Activated T-helper 1 cell treated with anti-CD3 and anti-CD28 coated beads, Interleukin-12 subunit alpha, Interleukin-12 subunit beta, Interleukin-2, Interleukin-4 antibody, amounts not matched to agents 30 ng/mL and 10 ng/mL and 1 ng/mL, durations not matched to agents 14 hours and 24 hours and 36 hours (primary cell): ENCODE measurements around the gene SBNO1. TPM values are rescaled to one million over a fixed set of nuclear protein-coding genes. Genes with fewer than 3 reads are reported as not detected.
"Not testable (repeated sequence)": the region's sequence is repeated elsewhere in the genome, so short reads cannot be mapped to it uniquely, and the experiment has no call there.

ENCODE experiments used
- DNase-seq: peaks from one replicate; pipeline ENCODE4 v3.0.0; 2021; ENCODE audit warnings: low spot score
- H3K27ac Mint-ChIP-seq: one replicate; pipeline ENCODE4 v1.8.0; 2021; ENCODE audit warnings: mild to moderate bottlenecking, mixed read lengths
- H3K27me3 Mint-ChIP-seq: one replicate; pipeline ENCODE4 v1.8.0; 2022; ENCODE audit warnings: mild to moderate bottlenecking, moderate library complexity, mixed read lengths; ENCODE audit not compliant: insufficient read depth
- H3K36me3 Mint-ChIP-seq: one replicate; pipeline ENCODE4 v1.8.0; 2021; ENCODE audit warnings: low read depth, mixed read lengths
- H3K4me1 Mint-ChIP-seq: one replicate; pipeline ENCODE4 v1.8.0; 2021; ENCODE audit warnings: low read depth, mixed read lengths
- H3K4me3 Mint-ChIP-seq: one replicate; pipeline ENCODE4 v1.8.0; 2021; ENCODE audit warnings: mild to moderate bottlenecking, moderate library complexity, mixed read lengths
- H3K9me3 Mint-ChIP-seq: one replicate; pipeline ENCODE4 v1.8.0; 2021; ENCODE audit warnings: mixed read lengths
- intact Hi-C: fragments of 100-400 bp; cut with micrococcal nuclease; formaldehyde crosslinking; loops from one replicate; pipeline ENCODE4 v1.15.1; 2024
- total RNA-seq: library from RNA; stranded (reverse); gene quantifications from 2 replicates; pipeline ENCODE4 v1.2.3, GENCODE V29; 2022

SBNO1 gene
- total RNA-seq, 1 donor from 2014 or later, result 51.6 TPM

- H3K27me3 Mint-ChIP-seq, result no peaks in the 10 kb centered on the region
Observed at GRCh38 chr12:123396954-123397353, 32.3 kb upstream of the SBNO1 start.

DNA sequence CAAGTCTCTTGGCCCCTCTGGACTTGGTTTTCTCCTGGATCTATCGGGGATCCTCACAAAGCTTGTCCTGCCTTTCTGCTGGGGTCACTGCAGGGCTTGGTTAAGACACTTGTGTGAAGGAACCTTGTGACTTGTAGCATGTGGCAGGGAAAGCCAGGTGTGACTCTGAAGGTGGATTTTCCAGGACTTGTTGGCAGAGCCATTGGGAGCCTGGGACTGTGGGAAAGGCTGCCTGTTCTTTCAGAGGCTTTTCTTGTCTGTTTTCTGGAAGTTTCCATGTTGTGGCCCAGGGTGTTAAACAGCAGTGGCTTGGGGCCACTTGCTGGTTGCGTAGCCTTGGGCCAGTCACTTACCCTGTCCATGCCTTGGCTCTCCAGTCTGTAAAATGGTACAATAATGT lies 31.9 kb upstream of the SBNO1 start:
- H3K27me3 Mint-ChIP-seq, result no peaks in the 10 kb centered on the region

More at GRCh38 chr12:123396954-123397353, 32.3 kb upstream of the SBNO1 start:
- Mint-ChIP-seq H3K4me1 (peaks cover 1% of the 10 kb centered on the region), H3K36me3 (peaks cover 34% of the 10 kb centered on the region), H3K9me3 (no peaks in the 10 kb centered on the region), H3K4me3 (no peak overlapping the region), H3K27ac (no peak overlapping the region)
- no peak for DNase-seq
- intact Hi-C loops, result no loop called here

GRCh38 chr12:123395236-123395635 lies 30.6 kb upstream of the SBNO1 start:
- intact Hi-C loops, result no loop called here
- Mint-ChIP-seq H3K27ac (peak overlapping the region; percentile 43), H3K9me3 (no peaks in the 10 kb centered on the region), H3K4me1 (peaks cover 13% of the 10 kb centered on the region), H3K36me3 (peaks cover 49% of the 10 kb centered on the region), H3K4me3 (no peak overlapping the region), H3K27me3 (no peaks in the 10 kb centered on the region)
- DNase-seq, result no peak

More for the DNA sequence above, 31.9 kb upstream of the SBNO1 start:
- Mint-ChIP-seq H3K27ac (no peak overlapping the region), H3K4me3 (no peak overlapping the region), H3K9me3 (no peaks in the 10 kb centered on the region), H3K36me3 (peaks cover 37% of the 10 kb centered on the region), H3K4me1 (peaks cover 5% of the 10 kb centered on the region)
- no peak for DNase-seq
- intact Hi-C loops, result no loop called here

DNA sequence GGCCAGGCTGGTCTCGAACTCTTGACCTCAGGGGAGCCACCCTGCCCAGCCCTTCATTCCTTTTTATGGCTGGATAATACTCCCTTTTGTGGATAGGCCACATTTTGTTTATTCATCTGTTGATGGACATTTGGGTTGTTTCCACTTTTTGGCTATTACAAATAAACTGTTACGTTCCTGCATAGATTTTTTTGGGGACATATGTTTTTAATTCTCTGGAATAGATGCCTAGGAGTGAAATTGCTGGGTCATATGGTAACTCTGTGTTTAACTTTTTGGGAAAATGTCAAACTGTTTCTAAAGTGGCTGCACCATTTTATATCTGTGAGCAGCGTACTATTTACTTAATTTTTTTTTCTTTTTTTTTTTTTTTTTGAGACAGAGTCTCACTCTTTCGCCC lies 29.1 kb upstream of the SBNO1 start:
- H3K4me3 Mint-ChIP-seq, result no peak overlapping the region
- peaks cover 46% of the 10 kb centered on the region for H3K36me3 Mint-ChIP-seq
- H3K27me3 Mint-ChIP-seq, result no peaks in the 10 kb centered on the region
- intact Hi-C loops, result no loop called here
- H3K9me3 Mint-ChIP-seq, result no peaks in the 10 kb centered on the region
- no peak overlapping the region for H3K27ac Mint-ChIP-seq
- DNase-seq, result no peak
- peaks cover 17% of the 10 kb centered on the region for H3K4me1 Mint-ChIP-seq

GRCh38 chr12:123391546-123392343 lies 27.1 kb upstream of the SBNO1 start:
- Mint-ChIP-seq H3K27ac (no peak overlapping the region), H3K27me3 (no peaks in the 10 kb centered on the region), H3K4me3 (peak overlapping the region; percentile 89), H3K36me3 (peaks cover 41% of the 10 kb centered on the region), H3K9me3 (no peaks in the 10 kb centered on the region), H3K4me1 (peaks cover 35% of the 10 kb centered on the region)
- intact Hi-C loops, result no loop called here
- DNase-seq, result no peak

DNA sequence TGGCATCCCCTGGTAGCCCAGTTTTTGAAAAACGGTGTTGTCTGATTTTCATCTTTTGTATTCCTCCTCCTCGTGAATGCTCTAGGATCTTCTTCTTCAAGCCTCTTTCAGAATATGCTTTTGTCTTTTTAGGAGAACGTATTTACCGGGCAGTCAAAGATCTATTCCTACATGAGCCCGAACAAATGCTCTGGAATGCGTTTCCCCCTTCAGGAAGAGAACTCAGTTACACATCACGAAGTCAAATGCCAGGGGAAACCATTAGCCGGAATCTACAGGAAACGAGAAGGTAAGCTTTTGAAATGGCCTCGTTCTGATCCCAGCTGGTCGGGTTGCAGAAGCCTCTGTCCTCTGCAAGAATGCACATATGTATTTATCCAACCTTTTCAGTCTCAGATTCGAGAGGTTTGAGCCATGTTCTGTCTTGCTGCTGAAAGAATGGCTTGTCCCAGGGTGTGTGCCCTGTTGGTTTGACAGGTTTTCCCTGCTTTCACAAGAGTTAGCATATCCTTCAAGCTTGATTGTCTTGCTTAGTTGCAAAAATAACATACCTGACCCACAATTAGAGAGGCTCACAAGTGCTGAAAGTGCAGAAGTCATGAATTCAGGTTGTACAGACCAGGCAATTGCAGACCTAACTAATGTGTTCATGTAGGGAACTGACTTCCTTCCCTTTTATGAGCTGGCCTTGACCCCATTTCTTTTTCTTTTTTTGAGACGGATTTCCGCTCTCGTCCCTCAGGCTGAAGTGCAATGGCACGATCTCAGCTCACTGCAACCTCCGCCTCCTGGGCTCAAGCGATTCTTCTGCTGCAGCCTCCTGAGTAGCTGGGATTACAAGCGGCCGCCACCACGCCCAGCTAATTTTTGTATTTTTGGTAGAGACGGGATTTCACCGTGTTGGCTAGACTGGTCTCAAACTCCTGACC lies 26.1 kb upstream of the SBNO1 start:
- DNase-seq, result no peak
- intact Hi-C loops, result no loop called here
- H3K36me3 Mint-ChIP-seq, result peaks cover 34% of the 10 kb centered on the region
- peak overlapping the region; percentile 71 for H3K27ac Mint-ChIP-seq
- H3K9me3 Mint-ChIP-seq, result no peaks in the 10 kb centered on the region
- peak overlapping the region; percentile 89 for H3K4me3 Mint-ChIP-seq
- H3K27me3 Mint-ChIP-seq, result no peaks in the 10 kb centered on the region
- H3K4me1 Mint-ChIP-seq, result peaks cover 37% of the 10 kb centered on the region

DNA sequence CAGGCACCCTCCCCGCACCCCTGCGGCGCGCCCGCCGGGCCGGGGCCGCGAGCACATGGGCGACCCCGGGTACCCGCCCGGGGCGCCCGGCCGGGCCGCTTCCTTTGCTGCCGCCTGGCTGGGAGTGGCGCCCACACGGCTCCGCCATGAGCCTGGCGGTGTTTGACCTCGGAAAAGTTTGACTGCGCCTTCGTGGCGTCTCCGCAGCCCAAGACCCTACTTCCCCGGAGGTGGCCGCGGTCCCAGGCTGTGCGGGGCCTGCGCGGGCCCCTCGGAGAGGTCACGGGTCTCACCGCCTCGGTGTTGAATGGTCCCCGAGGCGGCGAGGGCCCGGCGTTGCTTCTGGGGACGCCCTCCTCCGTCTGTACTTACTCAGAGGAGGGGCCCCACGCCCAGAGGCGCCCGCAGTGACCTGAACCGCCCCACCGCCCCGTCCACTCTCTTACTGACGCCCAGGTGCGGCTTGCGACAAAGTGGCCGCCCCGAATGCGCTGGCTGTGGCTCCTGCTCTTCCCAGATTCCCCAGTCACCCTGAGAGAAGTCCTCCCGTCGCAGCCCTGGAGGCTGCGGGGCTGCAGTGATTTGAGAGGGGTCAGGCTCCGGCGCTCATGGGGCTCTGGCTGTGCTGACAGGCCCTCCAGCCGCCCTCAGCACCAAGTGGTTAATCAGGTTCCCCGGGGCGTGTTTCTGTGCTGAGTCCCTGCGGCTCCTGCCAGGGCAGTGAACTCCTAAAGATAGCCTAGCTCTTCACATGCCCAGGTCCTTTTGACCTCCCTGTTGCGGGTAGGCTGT lies 25.1 kb upstream of the SBNO1 start:
- H3K9me3 Mint-ChIP-seq, result no peaks in the 10 kb centered on the region
- intact Hi-C loops, result loop anchor here (2.0 to 5.0 kb wide), 3 partner anchors 119 to 323 kb away; partner anchors contain the start of genes ATP6V0A2, CDK2AP1 and DDX55
- peak overlapping the region; percentile 89 for H3K4me3 Mint-ChIP-seq
- peak; percentile 12 for DNase-seq
- H3K36me3 Mint-ChIP-seq, result peaks cover 27% of the 10 kb centered on the region
- H3K4me1 Mint-ChIP-seq, result peaks cover 37% of the 10 kb centered on the region
- no peaks in the 10 kb centered on the region for H3K27me3 Mint-ChIP-seq
- H3K27ac Mint-ChIP-seq, result peak overlapping the region; percentile 71

DNA sequence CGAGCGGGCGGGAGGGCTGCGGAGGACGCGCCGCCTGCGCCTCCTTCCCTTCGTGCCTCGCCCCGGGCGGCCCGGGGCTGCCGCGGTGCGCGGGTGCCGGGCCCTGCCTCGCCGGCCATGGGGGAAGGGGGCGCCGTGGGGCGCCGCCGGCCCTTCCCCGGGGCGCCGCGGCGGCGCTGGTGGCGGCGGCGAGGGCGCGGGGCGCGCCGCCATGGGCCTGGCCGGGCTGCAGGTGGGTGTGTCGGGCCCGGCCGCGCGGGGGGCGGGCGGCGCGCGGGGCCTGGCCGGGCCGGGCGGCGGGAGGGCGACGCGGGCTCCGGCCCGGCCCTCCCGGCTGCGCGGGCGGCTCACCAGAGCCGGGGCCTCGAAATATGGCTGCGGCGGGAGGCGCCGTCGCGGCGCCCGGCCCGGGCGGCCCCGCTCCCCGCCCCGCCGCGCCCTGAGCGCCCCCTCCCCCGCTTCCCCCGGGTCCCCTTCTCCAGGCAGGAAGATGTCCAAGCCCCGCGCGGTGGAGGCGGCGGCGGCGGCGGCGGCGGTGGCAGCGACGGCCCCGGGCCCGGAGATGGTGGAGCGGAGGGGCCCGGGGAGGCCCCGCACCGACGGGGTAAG lies 24.4 kb upstream of the SBNO1 start:
- Mint-ChIP-seq H3K27me3 (no peaks in the 10 kb centered on the region), H3K4me1 (peaks cover 37% of the 10 kb centered on the region), H3K9me3 (no peaks in the 10 kb centered on the region), H3K4me3 (no peak overlapping the region), H3K27ac (no peak overlapping the region), H3K36me3 (peaks cover 26% of the 10 kb centered on the region)
- DNase-seq, result peak; percentile 8
- intact Hi-C loops, result loop anchor here (1.0 to 5.0 kb wide), 8 partner anchors 24 to 862 kb away; partner anchors contain the start of genes ATP6V0A2, CDK2AP1, DDX55 and KNTC1

DNA sequence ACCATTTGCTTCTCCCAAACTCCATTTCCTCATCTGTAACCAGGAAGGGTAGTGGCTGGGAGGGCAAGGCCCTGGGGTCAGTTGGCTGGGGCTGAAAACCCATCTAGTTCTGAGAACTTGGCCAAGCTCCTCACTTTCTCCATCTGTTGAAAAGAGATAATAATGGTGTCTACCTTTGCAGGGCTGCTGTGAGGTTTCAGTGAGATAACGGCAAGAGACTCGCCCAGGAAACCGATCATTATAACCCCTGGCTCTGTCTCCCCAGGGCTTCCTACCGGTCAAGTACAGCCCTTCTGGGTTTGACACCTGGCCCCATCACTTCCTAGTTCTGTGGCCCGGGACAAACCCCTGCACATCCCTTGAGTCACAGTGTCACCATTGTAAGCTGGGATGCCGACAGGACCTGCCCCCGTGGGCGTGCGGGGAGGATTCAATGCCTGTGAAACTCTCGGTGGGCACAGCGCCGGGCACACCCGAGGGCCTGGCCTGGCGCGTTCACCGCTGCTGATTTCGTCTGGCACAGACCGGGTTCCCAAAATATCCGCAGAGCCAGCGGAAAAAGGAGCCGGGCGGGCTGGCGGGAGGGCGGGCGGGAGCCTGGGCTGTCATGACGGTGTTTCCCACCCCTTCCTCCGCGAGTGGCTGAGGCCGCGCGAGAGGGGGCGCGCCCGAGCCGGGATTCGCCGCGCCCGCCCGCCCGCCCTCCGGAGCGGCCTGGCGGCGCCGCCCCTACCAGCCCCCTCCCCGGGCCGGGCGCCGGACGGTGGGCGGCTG lies 23.7 kb upstream of the SBNO1 start:
- Mint-ChIP-seq H3K27ac (peak overlapping the region; percentile 93), H3K4me3 (peak overlapping the region; percentile 82), H3K4me1 (peaks cover 39% of the 10 kb centered on the region), H3K36me3 (peaks cover 25% of the 10 kb centered on the region), H3K9me3 (no peaks in the 10 kb centered on the region), H3K27me3 (no peaks in the 10 kb centered on the region)
- intact Hi-C loops, result loop anchor here (1.0 to 5.0 kb wide), 8 partner anchors 23 to 861 kb away; partner anchors contain the start of genes ATP6V0A2, CDK2AP1, DDX55 and KNTC1
- DNase-seq, result peak; percentile 78

GRCh38 chr12:123387508-123388176 lies 23.0 kb upstream of the SBNO1 start:
- no peaks in the 10 kb centered on the region for H3K9me3 Mint-ChIP-seq
- intact Hi-C loops, result loop anchor here (1.0 to 5.0 kb wide), 8 partner anchors 22 to 860 kb away; partner anchors contain the start of genes ATP6V0A2, CDK2AP1, DDX55 and KNTC1
- peak overlapping the region; percentile 93 for H3K27ac Mint-ChIP-seq
- H3K36me3 Mint-ChIP-seq, result peaks cover 20% of the 10 kb centered on the region
- DNase-seq, result no peak
- H3K4me1 Mint-ChIP-seq, result peaks cover 41% of the 10 kb centered on the region
- H3K4me3 Mint-ChIP-seq, result peak overlapping the region; percentile 82
- no peaks in the 10 kb centered on the region for H3K27me3 Mint-ChIP-seq

- H3K4me1 Mint-ChIP-seq, result peaks cover 31% of the 10 kb centered on the region
- intact Hi-C loops, result loop anchor here (2.0 to 5.0 kb wide), 3 partner anchors 153 to 327 kb away; partner anchors contain the start of genes ATP6V0A2, DDX55, MPHOSPH9 and MTRFR
- not testable (repeated sequence) for DNase-seq, H3K4me3 Mint-ChIP-seq, H3K9me3 Mint-ChIP-seq, H3K27ac Mint-ChIP-seq, H3K36me3 Mint-ChIP-seq, H3K27me3 Mint-ChIP-seq
Observed at GRCh38 chr12:123385536-123385935, 20.9 kb upstream of the SBNO1 start.
